GM18502 (cell line): ENCODE measurements around the gene GABARAPL2.
"Not testable (repeated sequence)": the region's sequence is repeated elsewhere in the genome, so short reads cannot be mapped to it uniquely, and the experiment has no call there.

Experiments used
- ATAC-seq: cut with Tn5 transposase; IDR thresholded peaks from one replicate; pipeline ENCODE4 v1.9.1; 2021; ENCODE audit warnings: mild to moderate bottlenecking; ENCODE audit not compliant: unreplicated experiment, poor library complexity

The GABARAPL2 gene, protein sequence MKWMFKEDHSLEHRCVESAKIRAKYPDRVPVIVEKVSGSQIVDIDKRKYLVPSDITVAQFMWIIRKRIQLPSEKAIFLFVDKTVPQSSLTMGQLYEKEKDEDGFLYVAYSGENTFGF

GRCh38 chr16:75566040-75566757 is at the start of gene GABARAPL2:
Gene GABARAPL2, plus strand, starts transcription at chr16:75566379. Its CDS starts 108 bp downstream, at chr16:75566487.
- peak; percentile 73 for ATAC-seq

- no peak for ATAC-seq
Observed at GRCh38 chr16:75519175-75519574, 47.0 kb upstream of the GABARAPL2 start.

DNA sequence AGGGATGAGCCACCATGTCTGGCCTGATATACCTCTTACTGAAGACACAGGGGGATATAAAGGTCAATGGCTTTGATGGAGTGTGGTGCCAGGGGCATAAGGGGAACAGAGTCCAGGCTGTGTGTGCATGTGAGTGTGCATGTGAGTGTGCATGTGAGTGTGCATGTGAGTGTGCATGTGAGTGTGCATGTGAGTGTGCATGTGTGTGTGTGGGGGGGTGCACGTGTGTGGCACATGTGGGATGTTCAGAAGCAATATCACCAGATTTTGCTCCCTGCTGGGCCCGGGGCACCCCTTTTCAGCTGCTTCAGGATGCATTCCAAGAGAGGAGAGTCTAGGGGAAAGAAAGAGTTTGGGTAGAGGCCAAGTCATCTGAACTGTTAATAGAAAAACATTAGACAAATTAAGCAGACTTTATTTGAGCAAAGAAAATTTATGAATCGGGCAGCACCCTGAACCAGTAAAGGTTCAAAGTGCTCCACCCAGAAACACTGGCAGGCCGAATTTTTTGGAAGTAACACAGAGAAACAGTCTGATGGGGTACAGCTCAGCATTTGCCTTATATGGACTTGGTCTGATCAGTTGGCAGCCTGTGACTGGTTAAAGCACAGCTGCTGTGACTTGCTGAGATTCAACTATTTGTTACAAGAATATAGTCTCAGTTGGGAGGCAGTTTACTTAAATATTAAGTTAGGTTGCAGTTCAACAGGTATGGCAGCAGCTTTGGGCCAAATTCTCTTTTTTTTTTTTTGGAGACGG is 40.0 kb upstream of the GABARAPL2 start:
- ATAC-seq: no peak

- ATAC-seq: no peak
Observed at GRCh38 chr16:75527825-75528299, 38.3 kb upstream of the GABARAPL2 start.

- no peak for ATAC-seq
Observed at GRCh38 chr16:75529056-75529905, 36.9 kb upstream of the GABARAPL2 start.

DNA sequence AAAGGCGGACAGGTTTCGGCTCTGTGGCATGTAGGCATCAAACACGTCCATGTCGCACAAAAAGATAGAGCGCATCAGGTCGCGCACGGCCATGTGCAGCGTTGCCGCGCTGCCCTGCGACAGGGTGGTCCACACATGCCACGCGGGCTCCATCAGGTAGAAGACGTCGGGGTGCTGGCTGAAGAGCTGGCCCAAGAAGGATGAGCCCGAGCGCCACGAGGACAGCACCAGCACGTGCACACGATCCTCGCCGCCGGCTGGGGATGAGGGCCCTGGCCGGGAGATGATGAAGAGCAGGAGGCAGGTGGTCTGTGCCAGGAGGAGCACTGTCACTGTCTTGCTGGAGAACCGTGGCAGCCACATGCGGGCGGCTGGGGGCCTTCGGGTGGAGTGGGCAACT is 36.2 kb upstream of the GABARAPL2 start:
- no peak for ATAC-seq

- ATAC-seq: no peak
Observed at GRCh38 chr16:75532142-75532765, 33.9 kb upstream of the GABARAPL2 start.

DNA sequence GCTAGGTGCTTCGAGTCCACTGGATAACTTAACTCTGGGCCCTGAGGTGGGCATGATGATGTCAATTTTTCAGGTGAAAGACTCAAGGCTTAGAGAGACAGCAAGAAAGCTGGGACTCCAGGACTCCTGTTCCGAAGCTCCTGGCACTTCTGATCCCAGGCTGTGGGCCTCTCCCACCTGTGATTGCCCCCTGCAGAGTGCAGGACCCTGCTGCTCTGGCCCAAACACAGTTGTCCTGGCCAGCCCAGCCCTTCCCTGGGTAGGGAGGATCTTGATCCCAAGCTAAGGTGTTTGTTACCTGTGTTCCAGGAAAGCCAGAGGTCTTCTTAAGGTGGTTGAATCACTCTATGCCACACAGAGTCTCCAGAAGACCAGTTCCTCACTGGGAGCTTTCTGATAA is 33.4 kb upstream of the GABARAPL2 start:
- no peak for ATAC-seq

DNA sequence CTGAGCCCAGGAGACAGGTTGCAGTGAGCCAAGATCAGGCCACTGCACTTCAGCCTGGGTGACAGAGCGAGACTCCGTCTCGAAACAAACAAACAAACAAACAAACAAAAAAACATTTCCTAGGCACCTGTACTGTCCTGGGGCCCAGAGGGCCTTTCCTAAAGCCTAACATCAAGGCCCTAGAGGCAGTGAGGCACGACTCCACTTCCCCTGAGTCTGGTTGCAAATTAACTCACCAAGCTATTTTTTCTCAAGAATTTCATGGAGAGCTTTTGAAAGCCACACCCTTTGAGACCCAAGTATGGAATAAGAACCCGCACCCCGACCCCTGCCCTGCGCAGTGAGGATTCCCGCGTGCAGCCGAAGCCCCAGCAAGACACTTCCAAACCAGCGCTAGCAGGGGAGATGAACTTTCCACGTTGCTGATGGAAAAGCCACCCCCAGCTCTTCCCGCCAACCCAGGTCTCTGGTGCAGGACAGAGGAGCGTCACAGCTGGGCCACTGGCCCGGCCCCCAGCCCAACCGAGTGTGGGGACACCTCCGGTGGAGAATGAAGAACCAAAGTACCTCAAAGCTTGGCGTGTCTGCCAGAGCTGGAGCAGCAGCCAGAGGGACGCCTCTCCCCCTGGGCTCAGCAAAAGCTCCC is 31.5 kb upstream of the GABARAPL2 start:
- ATAC-seq: no peak

DNA sequence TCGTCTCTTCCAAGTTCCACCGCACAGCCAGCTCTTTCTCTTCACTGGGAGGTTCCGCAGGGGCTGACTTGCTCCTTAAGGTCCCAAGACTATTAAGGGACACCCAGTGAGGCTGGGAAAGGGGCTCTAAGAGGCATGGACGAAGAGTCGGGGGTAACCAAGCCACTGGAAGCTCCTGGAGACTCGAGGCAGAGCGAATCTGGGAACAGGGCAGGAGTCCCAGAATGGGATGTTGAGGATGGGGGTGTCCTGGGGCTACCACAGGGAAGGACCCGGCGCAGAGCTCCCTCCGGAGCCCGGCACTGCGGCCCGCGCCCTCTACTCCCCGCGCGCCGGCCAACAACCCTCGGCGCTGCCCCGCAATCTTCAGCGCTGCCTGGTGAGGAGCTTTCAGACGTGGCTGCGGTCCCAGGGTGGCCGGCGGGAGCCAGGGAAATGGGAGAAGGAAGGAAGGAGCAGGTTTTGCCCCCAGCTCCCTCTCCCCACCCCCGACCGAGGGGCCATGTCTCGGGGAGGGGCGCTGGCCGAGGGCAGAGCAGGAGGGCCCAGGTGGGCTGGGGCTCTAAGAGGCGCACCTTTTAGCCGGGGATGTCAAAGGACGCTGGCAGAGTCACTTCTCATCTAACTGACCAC is 30.9 kb upstream of the GABARAPL2 start:
- no peak for ATAC-seq

DNA sequence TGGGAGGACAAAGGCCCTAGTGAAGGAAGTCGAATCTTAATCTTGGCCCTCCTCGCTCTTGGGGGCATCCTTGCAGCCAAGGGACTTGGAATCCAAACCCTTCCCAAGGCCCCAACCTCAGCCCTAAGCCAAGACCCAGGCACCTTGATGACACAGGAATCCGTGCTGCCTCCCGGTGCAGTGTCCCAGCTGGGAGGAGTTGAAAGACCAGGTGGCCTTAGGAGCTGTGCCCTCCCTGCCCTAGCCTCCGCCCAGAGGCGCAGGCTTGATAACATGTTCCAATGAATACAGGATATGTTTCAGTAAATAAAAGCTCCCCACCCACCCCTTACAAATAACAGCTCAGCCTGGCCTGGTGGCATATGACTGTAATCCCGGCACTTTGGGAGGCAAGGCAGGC is 30.3 kb upstream of the GABARAPL2 start, which contains the start of gene CHST5:
CHST5 (minus strand) TSS at position 208 of the 400 bp plus-strand sequence. CDS start 5,724 bp downstream, outside the sequence.
- ATAC-seq: no peak

DNA sequence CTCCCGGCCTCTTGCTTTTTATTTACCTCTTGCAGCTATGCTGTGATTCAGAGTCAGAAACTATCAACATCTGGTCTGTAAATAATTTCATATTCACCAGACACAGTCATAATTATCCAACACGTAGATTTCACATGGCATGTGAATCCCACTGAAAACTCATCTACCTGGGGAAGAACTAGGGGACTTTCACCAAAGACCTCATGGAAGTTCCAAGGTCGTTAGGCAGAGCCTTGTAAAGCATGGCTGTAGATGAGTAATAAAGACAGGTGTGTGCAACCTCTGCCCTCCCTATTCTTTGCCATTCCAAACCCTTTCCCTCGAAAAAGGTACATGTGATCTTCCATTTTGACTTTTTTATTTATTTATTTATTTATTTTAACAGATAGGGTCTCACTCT is 28.4 kb upstream of the GABARAPL2 start:
- ATAC-seq: no peak

DNA sequence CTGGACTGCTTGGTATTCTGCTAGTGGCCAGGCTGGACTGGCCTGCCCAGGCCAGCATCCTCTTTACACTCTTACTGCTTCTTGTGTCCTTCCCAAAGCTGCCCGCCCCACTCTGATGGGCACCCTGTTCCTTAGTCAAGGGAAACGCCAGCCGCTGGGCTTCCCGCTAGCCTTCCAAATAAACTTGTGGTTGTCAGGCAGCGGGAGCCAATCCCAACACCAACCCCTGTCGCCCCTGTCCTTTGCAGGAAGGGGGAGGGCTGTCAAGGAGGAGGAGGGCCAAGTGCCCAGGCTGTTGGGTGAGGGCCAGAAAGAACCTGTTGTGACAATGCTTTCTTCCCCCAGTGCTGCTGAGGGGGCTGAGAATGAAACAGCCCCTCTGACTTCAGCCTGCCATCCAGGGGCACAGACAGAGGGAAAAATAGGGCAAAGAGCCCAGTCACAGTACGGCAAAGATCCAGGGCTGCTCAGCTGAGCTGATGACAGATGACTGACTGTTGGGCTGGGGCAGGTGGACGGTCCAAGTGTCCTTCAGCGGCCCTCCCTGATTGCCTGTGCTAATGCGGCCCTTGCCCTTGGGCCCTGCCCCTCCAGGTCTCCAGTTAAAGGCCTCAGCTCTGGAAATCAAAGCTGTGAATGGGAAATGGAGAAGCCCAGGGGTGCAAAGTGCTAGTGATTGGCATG is 27.2 kb upstream of the GABARAPL2 start:
- ATAC-seq: not testable (repeated sequence)

DNA sequence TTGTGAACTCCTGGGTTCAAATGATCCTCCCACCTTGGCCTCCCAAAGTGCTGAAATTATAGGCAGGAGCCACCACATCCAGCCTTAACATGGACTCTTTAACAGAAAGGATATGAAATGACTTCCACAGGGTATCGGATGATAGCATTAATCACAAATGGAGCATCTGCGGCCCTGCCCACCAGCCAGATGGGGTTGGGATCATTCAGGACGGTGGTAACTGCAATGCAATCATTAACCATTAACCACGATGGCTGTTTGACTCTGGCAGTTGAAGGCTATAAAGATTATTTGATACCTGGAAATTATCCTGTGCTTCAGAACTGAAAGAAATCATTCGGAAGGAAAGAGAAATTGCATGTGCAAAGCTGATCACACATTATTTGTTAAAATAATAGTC is 24.9 kb upstream of the GABARAPL2 start:
- no peak for ATAC-seq

- ATAC-seq: not testable (repeated sequence)
Observed at GRCh38 chr16:75542462-75542861, 23.7 kb upstream of the GABARAPL2 start.

DNA sequence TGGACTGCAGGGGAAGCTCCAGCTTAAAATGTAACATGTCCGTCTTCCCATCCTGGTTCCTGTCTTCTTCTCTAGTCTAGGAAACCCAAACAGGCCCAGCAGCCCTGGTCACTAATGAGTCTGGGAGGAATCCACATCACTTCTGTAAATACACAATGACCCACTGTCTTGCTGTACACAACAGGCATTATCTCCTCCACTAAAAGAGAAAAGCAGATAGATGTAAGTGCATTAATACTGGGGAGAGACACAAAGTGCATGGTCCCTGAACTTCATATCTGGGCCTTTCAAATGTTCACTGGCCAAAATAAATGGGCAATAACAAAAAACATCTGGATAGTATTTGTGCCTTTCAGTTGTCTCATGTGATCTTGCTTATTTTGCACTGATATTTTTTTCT is 20.3 kb upstream of the GABARAPL2 start:
- ATAC-seq: not testable (repeated sequence)

GRCh38 chr16:75546293-75546692 is 19.9 kb upstream of the GABARAPL2 start:
- no peak for ATAC-seq

GRCh38 chr16:75548456-75548855 is 17.7 kb upstream of the GABARAPL2 start:
- not testable (repeated sequence) for ATAC-seq
